DLD1 (cell line): ENCODE results near the gene MAP4K1.

Experiments
- in situ Hi-C: cut with HindIII; loops from 2 replicates; pipeline ENCODE4 v1.10.0; 2017; ENCODE audit warnings: low sequenced_read_pairs

The MAP4K1 gene

GRCh38 chr19:38547421-38547820 is 70.3 kb downstream of the MAP4K1 start:
- in situ Hi-C loops: no loop called here

GRCh38 chr19:38545596-38545995 is 72.2 kb downstream of the MAP4K1 start:
- in situ Hi-C loops: no loop called here

GRCh38 chr19:38544569-38545315 is 73.0 kb downstream of the MAP4K1 start:
- in situ Hi-C loops: no loop called here

GRCh38 chr19:38543807-38544568 is 73.8 kb downstream of the MAP4K1 start:
- in situ Hi-C loops: no loop called here

- in situ Hi-C loops: no loop called here
Measured at GRCh38 chr19:38543286-38543806, 74.4 kb downstream of the MAP4K1 start.

- in situ Hi-C loops: no loop called here
Measured at GRCh38 chr19:38542040-38542439, 75.7 kb downstream of the MAP4K1 start.

GRCh38 chr19:38539751-38540150 is 78.0 kb downstream of the MAP4K1 start:
- in situ Hi-C loops: no loop called here

GRCh38 chr19:38538793-38539528 is 78.8 kb downstream of the MAP4K1 start:
- in situ Hi-C loops: no loop called here

- in situ Hi-C loops: no loop called here
Measured at GRCh38 chr19:38538386-38538785, 79.4 kb downstream of the MAP4K1 start.
